M059J (cell line): Measurements from ENCODE around the gene HNRNPUL1. TPM values are rescaled to one million over a fixed set of nuclear protein-coding genes. Genes with fewer than 3 reads are reported as not detected.

Experiments used
- DNase-seq: peaks from one replicate; pipeline ENCODE4 v3.0.0-alpha.2; 2012; ENCODE audit warnings: low read depth
- total RNA-seq: library from RNA; depleted of rRNA; stranded (reverse); fragments of >200 nt; shearing (Covaris generic); gene quantifications from 2 replicates; pipeline ENCODE4 v1.2.3, GENCODE V29; 2014

The HNRNPUL1 gene
- total RNA-seq, 1 experiment from 2014 or later: 143 TPM

DNA sequence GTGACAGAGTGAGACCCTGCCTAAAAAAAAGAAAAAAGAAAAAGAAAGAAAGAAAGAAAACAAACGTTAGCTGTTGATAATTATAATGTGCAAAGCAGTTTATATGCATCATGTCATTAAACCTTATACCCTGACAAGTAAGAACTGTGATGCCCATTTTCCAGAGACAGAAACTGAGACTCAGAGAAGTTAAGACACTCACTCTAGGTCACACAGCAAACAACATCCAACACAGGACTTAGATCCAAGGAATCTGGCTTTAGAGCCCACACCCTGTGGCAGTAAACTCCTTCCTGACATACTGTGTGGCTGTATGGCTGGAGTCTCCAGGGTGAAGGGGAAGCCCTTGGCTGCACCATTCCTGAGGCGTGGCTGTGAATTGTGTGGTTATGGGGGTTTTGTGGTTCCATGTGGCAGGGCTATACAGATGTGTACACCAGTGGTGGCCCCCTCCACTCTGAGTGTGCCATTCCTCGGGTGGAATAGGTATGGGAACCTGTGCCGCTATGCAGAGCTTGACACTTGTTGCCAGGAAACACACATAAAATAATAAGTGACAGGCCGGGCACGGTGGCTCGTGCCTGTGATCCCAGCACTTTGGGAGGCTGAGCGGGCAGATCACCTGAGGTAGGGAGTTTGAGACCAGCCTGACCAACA is 29.5 kb upstream of the HNRNPUL1 start:
- DNase-seq: no peak

DNA sequence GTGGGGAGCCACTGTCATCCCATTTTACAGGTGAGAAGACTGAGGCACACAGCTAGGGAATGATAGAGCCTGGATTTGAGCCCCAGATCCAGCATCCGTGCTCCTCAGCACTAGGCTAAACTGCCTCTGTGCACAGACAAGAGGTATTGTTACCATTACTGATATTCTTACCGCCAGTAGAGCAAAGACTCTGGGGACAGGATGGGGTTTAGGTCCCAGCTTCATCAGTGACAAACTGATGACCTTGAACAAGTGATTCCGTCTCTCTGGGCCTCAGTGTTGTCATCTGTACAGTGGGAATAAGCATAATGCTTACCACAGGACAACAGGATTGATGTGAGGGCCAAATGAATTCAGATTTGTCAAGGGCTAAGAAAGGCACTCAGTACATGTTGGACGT is 28.7 kb upstream of the HNRNPUL1 start:
- DNase-seq: no peak

GRCh38 chr19:41238244-41238643 is 25.9 kb upstream of the HNRNPUL1 start:
- DNase-seq: no peak

DNA sequence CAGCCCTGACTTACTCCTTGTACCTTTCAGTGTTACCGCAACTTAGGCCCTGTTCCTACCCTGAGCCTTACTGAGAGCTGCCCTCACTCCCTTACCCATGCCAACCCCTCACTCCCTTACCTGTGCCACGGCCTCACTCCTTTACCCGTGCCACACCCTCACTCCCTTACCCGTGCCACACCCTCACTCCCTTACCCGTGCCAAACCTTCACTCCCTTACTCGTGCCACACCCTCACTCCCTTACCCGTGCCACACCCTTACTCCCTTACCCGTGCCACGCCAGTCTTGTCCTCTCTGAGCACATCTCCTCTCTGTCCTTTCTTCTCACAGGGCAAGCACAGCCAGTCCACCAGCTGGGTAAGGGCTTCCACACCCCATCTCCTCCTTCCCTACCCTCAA is 24.8 kb upstream of the HNRNPUL1 start:
- DNase-seq: no peak

GRCh38 chr19:41239961-41240574 is 24.1 kb upstream of the HNRNPUL1 start:
- no peak for DNase-seq

DNA sequence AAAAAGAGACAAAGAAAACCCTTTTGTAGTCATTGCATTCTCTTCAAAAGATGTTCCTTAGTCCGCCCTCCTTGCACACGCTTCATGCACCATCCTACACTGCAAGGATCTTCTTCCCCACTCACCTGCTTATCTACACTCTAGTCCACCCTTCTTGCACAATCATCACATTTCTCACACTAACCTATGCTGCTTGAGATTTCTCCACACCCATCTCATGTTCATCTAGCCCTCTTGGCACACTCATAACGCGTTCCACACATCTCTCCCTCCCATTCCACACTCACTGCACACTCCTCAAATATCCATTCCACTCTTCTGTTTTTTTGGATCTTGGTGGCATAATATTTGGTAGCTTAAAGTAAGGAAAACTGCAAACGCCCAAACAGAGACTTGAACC is 22.3 kb upstream of the HNRNPUL1 start:
- DNase-seq: no peak

GRCh38 chr19:41244117-41244516 is 20.1 kb upstream of the HNRNPUL1 start:
- no peak for DNase-seq

DNA sequence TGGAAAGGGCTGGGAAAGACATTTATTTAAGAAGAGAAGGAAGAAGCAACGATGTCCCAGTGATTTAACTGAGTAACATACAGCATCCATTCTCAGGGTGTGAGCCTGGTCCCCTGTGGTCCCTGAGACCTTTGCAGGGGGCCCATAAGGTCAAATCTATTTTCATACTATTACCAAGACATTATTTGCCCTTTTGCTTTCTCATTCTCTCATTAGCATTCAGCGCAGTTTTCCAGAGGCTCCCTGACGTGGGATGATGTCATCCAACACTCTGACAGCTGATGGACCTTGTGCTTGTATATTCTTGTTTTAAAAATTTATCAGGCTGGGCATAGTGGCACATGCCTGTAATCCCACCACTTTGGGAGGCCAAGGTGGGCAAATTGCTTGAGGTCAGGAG is 18.3 kb upstream of the HNRNPUL1 start:
- no peak for DNase-seq

- no peak for DNase-seq
Measured at GRCh38 chr19:41248895-41249294, 15.3 kb upstream of the HNRNPUL1 start.

- peak; percentile 32 for DNase-seq
Measured at GRCh38 chr19:41249707-41250423, 14.3 kb upstream of the HNRNPUL1 start.

- DNase-seq: no peak
Measured at GRCh38 chr19:41253660-41254059, 10.5 kb upstream of the HNRNPUL1 start.

DNA sequence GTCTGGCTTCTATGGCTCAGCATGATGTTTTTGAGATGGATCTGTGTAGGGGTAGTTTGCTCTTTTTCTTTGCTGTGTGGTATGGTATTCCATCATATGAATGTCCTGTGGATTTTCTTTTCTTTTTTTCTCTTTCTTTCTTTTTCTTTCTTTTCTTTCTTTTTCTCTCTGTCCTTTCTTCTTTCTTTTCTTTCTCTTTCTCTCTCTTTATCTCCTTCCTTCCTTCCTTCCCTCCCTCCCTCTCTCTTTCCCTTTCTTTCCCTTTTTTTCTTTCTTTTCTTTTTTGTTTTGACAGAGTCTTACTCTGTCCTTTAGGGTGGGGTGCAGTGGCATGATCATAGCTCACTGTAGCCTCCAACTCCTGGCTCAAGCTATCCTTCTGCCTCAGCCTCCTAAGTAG is 9.0 kb upstream of the HNRNPUL1 start:
- DNase-seq: no peak

DNA sequence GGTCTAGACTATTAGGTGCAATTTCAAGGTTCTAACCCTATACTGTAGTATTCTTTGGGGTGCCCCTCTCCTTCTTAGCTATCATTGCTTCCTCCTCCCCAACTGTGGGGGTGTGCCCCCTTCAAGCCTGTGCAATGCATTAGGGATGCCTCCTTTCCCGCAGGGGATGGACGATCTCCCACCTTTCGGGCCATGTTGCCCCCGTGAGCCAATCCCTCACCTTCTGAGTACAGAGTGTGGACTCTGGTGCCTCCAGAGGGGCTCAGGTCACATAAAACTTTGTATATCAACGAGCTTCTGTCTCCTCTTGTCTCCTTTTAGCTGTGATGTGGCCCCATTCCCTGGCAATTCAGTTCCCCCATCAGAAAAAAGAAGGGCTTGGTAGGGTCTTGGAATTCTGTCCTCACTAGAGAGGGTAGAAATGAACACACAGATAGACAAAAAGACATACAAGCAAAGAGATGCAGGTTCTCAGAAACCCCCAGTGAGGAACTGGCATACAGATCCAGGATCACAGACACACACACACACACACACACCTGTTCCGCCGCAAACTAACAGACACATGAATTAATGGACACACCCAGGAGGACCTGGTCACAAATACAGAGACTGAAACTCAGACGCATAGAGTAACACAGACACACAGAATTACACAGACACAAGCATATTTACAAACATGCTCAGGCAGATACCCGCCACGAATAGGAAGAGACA is 2.5 kb upstream of the HNRNPUL1 start:
- DNase-seq: no peak

GRCh38 chr19:41263042-41263849 is 926 bp upstream of the HNRNPUL1 start:
- DNase-seq: peak; percentile 77

GRCh38 chr19:41264581-41265394 is 616 bp downstream of the HNRNPUL1 start:
- peak; percentile 68 for DNase-seq

- DNase-seq: peak; percentile 28
Measured at GRCh38 chr19:41265395-41266153, 1.4 kb downstream of the HNRNPUL1 start.

GRCh38 chr19:41269055-41269454 is 4.9 kb downstream of the HNRNPUL1 start:
- no peak for DNase-seq

DNA sequence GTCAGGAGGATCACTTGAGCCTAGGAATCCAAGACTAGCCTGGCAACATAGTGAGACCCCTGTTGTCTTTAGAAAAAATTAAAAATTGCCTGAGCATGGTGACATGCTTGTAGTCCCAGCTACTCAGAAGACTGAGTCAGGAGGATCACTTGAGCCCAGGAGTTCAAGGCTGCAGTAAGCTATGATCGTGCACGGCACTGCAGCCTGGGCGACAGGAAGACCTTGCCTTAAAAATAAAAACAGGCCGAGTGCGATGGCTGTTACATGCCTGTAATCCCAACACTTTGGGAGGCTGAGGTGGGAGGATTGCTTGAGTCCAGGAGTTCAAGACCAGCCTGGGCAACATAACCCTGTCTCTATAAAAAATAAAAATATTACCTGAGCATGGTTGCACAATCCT is 5.4 kb downstream of the HNRNPUL1 start:
- no peak for DNase-seq

GRCh38 chr19:41273076-41273475 is 8.9 kb downstream of the HNRNPUL1 start:
- DNase-seq: no peak

GRCh38 chr19:41274802-41275201 is 10.6 kb downstream of the HNRNPUL1 start:
- no peak for DNase-seq
